SH-SY5Y (cell line): Measurements from ENCODE around the gene TNPO3.

ENCODE experiments used
- GATA2 ChIP-seq: IDR thresholded peaks from 2 replicates; pipeline ENCODE4 v1.6.1; 2011; ENCODE audit warnings: mild to moderate bottlenecking, low read depth, low read length
- GATA3 ChIP-seq: IDR thresholded peaks from 2 replicates; pipeline ENCODE4 v1.6.1; 2011; ENCODE audit warnings: low read depth, mild to moderate bottlenecking, low read length, moderate library complexity

TNPO3 gene

GRCh38 chr7:128961030-128961659 lies 93.8 kb downstream of the TNPO3 start:
- no peak for TF ChIP-seq GATA3
- no peak for TF ChIP-seq GATA2

GRCh38 chr7:128959296-128959695 lies 95.6 kb downstream of the TNPO3 start:
- TF ChIP-seq GATA2 = no peak
- no peak for TF ChIP-seq GATA3

- TF ChIP-seq GATA2 (no peak), GATA3 (no peak)
Measured at GRCh38 chr7:128955981-128956380, 98.9 kb downstream of the TNPO3 start.

- TF ChIP-seq GATA2 = peak; percentile 84
- peak; percentile 83 for TF ChIP-seq GATA3
Measured at GRCh38 chr7:128954830-128955802, 99.8 kb downstream of the TNPO3 start.

- TF ChIP-seq GATA3 = no peak
- 0 out of 2 replicates have a peak, but pooled peaks have one; percentile 17 for TF ChIP-seq GATA2
Measured at GRCh38 chr7:128954150-128954549, 100.8 kb downstream of the TNPO3 start.

- no peak for TF ChIP-seq GATA2
Measured at GRCh38 chr7:128951296-128951695, 103.6 kb downstream of the TNPO3 start.

- TF ChIP-seq GATA3 = no peak
- no peak for TF ChIP-seq GATA2
Measured at GRCh38 chr7:128948976-128949760, 105.7 kb downstream of the TNPO3 start.

- TF ChIP-seq GATA3 (no peak), GATA2 (no peak)
Measured at GRCh38 chr7:128948312-128948973, 106.5 kb downstream of the TNPO3 start.

- no peak for TF ChIP-seq GATA2
- TF ChIP-seq GATA3 = no peak
Measured at GRCh38 chr7:128947854-128948253, 107.1 kb downstream of the TNPO3 start.

- TF ChIP-seq GATA3 (no peak), GATA2 (no peak)
Measured at GRCh38 chr7:128946936-128947830, 107.7 kb downstream of the TNPO3 start.

GRCh38 chr7:128945668-128946366 lies 109.1 kb downstream of the TNPO3 start:
- TF ChIP-seq GATA3 (no peak), GATA2 (no peak)

- TF ChIP-seq GATA3 (no peak), GATA2 (no peak)
Measured at GRCh38 chr7:128944487-128945236, 110.2 kb downstream of the TNPO3 start.
